WTC11 (cell line): ENCODE measurements around the gene FANCI. TPM values are rescaled to one million over a fixed set of nuclear protein-coding genes. Genes with fewer than 3 reads are reported as not detected.

Source experiments
- ATAC-seq: fragments of 200-7000 bp; cut with Tn5 transposase; 2 replicates; pipeline ENCODE4 v1.10.0; 2021; ENCODE audit warnings: mild to moderate bottlenecking, moderate library complexity
- CTCF ChIA-PET: fragments of 300-600 bp; sonication (Branson Sonifier 250); formaldehyde crosslinking; loops from one replicate; lab custom pipeline; 2021; ENCODE audit warnings: antibody characterized with exemption; lab: Charles Lee
- POLR2A ChIA-PET: fragments of 350-600 bp; sonication (Branson Sonifier 250); formaldehyde crosslinking; loops from one replicate; lab custom pipeline; 2021; ENCODE audit warnings: antibody characterized with exemption; lab: Charles Lee
- DNase-seq: peaks from one replicate; pipeline ENCODE4 v3.0.0; 2021; ENCODE audit warnings: low spot score
- H3K27ac Mint-ChIP-seq: 2 replicates; pipeline ENCODE4 v1.8.0; 2021; ENCODE audit warnings: mixed read lengths
- H3K27me3 Mint-ChIP-seq: 2 replicates; pipeline ENCODE4 v1.8.0; 2021; ENCODE audit warnings: low read depth, mild to moderate bottlenecking, moderate library complexity, mixed read lengths
- H3K36me3 Mint-ChIP-seq: 2 replicates; pipeline ENCODE4 v1.8.0; 2021; ENCODE audit warnings: mixed read lengths
- H3K4me1 Mint-ChIP-seq: 2 replicates; pipeline ENCODE4 v1.8.0; 2022; ENCODE audit warnings: mixed read lengths
- H3K4me3 Mint-ChIP-seq: 2 replicates; pipeline ENCODE4 v1.8.0; 2021; ENCODE audit warnings: mild to moderate bottlenecking, moderate library complexity, mixed read lengths
- H3K9me3 Mint-ChIP-seq: 2 replicates; pipeline ENCODE4 v1.8.0; 2021; ENCODE audit warnings: mixed read lengths
- ARID4B ChIP-seq: sonication (generic); formaldehyde crosslinking; IDR thresholded peaks from 2 replicates; pipeline ENCODE4 v1.8.0; 2023; ENCODE audit warnings: missing genetic modification reagents, mild to moderate bottlenecking, borderline replicate concordance
- ATF2 ChIP-seq: sonication (generic); formaldehyde crosslinking; IDR thresholded peaks from 2 replicates; pipeline ENCODE4 v1.8.1; 2022; ENCODE audit warnings: low read depth, missing genetic modification reagents, borderline replicate concordance
- CBFB ChIP-seq: sonication (generic); formaldehyde crosslinking; IDR thresholded peaks from 2 replicates; pipeline ENCODE4 v1.8.1; 2022; ENCODE audit warnings: mild to moderate bottlenecking, low read depth, missing genetic modification reagents
- CTCF ChIP-seq: fragments of 200-600 bp; IDR thresholded peaks from 2 replicates; pipeline ENCODE4 v1.8.0; 2022; ENCODE audit warnings: antibody characterized with exemption
- E2F4 ChIP-seq: sonication (generic); formaldehyde crosslinking; IDR thresholded peaks from 2 replicates; pipeline ENCODE4 v1.8.1; 2022; ENCODE audit warnings: low read depth, mild to moderate bottlenecking, moderate library complexity, missing genetic modification reagents, borderline replicate concordance
- ESRRA ChIP-seq: sonication (generic); formaldehyde crosslinking; IDR thresholded peaks from 2 replicates; pipeline ENCODE4 v1.8.1; 2022; ENCODE audit warnings: mild to moderate bottlenecking, missing genetic modification reagents, borderline replicate concordance
- IRF1 ChIP-seq: sonication (generic); formaldehyde crosslinking; IDR thresholded peaks from 2 replicates; pipeline ENCODE4 v1.8.0; 2023; ENCODE audit warnings: missing genetic modification reagents
- NR1H2 ChIP-seq: sonication (generic); formaldehyde crosslinking; IDR thresholded peaks from 2 replicates; pipeline ENCODE4 v1.9.0; 2021; ENCODE audit warnings: mild to moderate bottlenecking, moderate library complexity, missing genetic modification reagents
- TEAD1 ChIP-seq: sonication (generic); formaldehyde crosslinking; IDR thresholded peaks from 2 replicates; pipeline ENCODE4 v1.8.0; 2022; ENCODE audit warnings: mild to moderate bottlenecking, missing genetic modification reagents
- ZNF396 ChIP-seq: fragments of 250-450 bp; sonication (Bioruptor Pico); IDR thresholded peaks from 2 replicates; pipeline ENCODE4 v1.8.0; 2021; ENCODE audit warnings: mild to moderate bottlenecking, moderate library complexity, borderline replicate concordance
- ZNF423 ChIP-seq: fragments of 250-450 bp; sonication (Bioruptor Pico); IDR thresholded peaks from 2 replicates; pipeline ENCODE4 v2.1.2; 2022; ENCODE audit warnings: mild to moderate bottlenecking, moderate library complexity
- ZNF512 ChIP-seq: sonication (generic); formaldehyde crosslinking; IDR thresholded peaks from 2 replicates; pipeline ENCODE4 v1.8.1; 2022; ENCODE audit warnings: missing genetic modification reagents, borderline replicate concordance
- total RNA-seq: library from RNA; stranded (reverse); gene quantifications from 3 replicates; pipeline ENCODE4 v1.2.3, GENCODE V29; 2021

FANCI gene
- total RNA-seq, 1 experiment from 2014 or later = 108 TPM

GRCh38 chr15:89201465-89202005 is 42.2 kb upstream of the FANCI start:
- CTCF ChIA-PET = interaction anchor here (0.6 kb wide), 1 partner anchor 45 kb away, joined by 3 read pairs; no protein-coding TSS in a partner anchor
- TF ChIP-seq TEAD1 (CRISPR knock-in tag) = no peak
- TF ChIP-seq CTCF = no peak
- no peak for TF ChIP-seq ESRRA (CRISPR knock-in tag)
- no peak for TF ChIP-seq NR1H2 (CRISPR knock-in tag)
- DNase-seq (no peak), ATAC-seq (no peak)
- H3K27me3 Mint-ChIP-seq = no peaks in the 10 kb centered on the region
- POLR2A ChIA-PET = no interaction called here
- no peaks in the 10 kb centered on the region for H3K36me3 Mint-ChIP-seq
- H3K9me3 Mint-ChIP-seq = no peaks in the 10 kb centered on the region
- H3K4me1 Mint-ChIP-seq = peaks cover 54% of the 10 kb centered on the region
- H3K4me3 Mint-ChIP-seq = no peak overlapping the region; the same call in 1 of the 2 replicates
- H3K27ac Mint-ChIP-seq = 0 out of 2 replicates have a peak overlapping the region, but pooled peaks have one; percentile 82

GRCh38 chr15:89203705-89204273 is 40.0 kb upstream of the FANCI start:
- Mint-ChIP-seq H3K27ac (no peak overlapping the region), H3K36me3 (no peaks in the 10 kb centered on the region), H3K4me3 (no peak overlapping the region; the same call in 1 of the 2 replicates), H3K4me1 (peaks cover 35% of the 10 kb centered on the region), H3K27me3 (no peaks in the 10 kb centered on the region; the same call in 1 of the 2 replicates), H3K9me3 (no peaks in the 10 kb centered on the region)
- ATAC-seq (no peak), DNase-seq (no peak)
- ChIA-PET POLR2A (no interaction called here), CTCF (interaction anchor here (1.1 to 1.3 kb wide), 3 partner anchors 26 to 40 kb away, joined by 4 to 6 read pairs (median 4); partner anchors contain the start of gene FANCI)
- TF ChIP-seq ZNF423 (CRISPR knock-in tag) (no peak), ATF2 (CRISPR knock-in tag) (no peak), CBFB (CRISPR knock-in tag) (no peak), E2F4 (CRISPR knock-in tag) (no peak)

- TF ChIP-seq ARID4B (CRISPR knock-in tag) (no peak), IRF1 (CRISPR knock-in tag) (no peak), ZNF512 (no peak), TEAD1 (CRISPR knock-in tag) (no peak), ZNF396 (no peak)
- TF ChIP-seq, all 79 proteins: peak for 0
- ChIA-PET POLR2A (interaction anchor here (0.6 to 0.7 kb wide), 3 partner anchors 97 to 1050 kb away, joined by 3 to 9 read pairs (median 7); no protein-coding TSS in a partner anchor), CTCF (interaction anchor here (0.5 to 3.2 kb wide), 86 partner anchors 8 to 419 kb away, joined by 3 to 56 read pairs (median 5); partner anchors contain the start of genes ABHD2, FANCI, HAPLN3 and POLG)
- Mint-ChIP-seq H3K27me3 (no peaks in the 10 kb centered on the region; the same call in 1 of the 2 replicates), H3K27ac (no peak overlapping the region), H3K4me1 (peaks cover 18% of the 10 kb centered on the region), H3K4me3 (no peak overlapping the region), H3K9me3 (no peaks in the 10 kb centered on the region), H3K36me3 (no peaks in the 10 kb centered on the region)
- ATAC-seq (no peak), DNase-seq (no peak)
Observed at GRCh38 chr15:89205991-89206585, 37.7 kb upstream of the FANCI start.
